Calu3 (cell line): ENCODE data around the gene LARGE1. TPM values are rescaled to one million over a fixed set of nuclear protein-coding genes. Genes with fewer than 3 reads are reported as not detected.
"Not testable (repeated sequence)": the region's sequence is repeated elsewhere in the genome, so short reads cannot be mapped to it uniquely, and the experiment has no call there.

ENCODE experiments used
- BruUV-seq: library from RNA; stranded (reverse); fragments of 400-500 nt; replicated peaks from 2 replicates; lab custom pipeline; 2021; lab: Mats Ljungman, UMichigan
- CTCF ChIA-PET: fragments of 300-600 bp; sonication (Branson Sonifier 250); formaldehyde crosslinking; loops from one replicate; lab custom pipeline; 2022; ENCODE audit warnings: antibody characterized with exemption; lab: Charles Lee
- DNase-seq: peaks from one replicate; pipeline ENCODE4 v3.0.0; 2022
- H3K27ac Mint-ChIP-seq: one replicate; pipeline ENCODE4 v1.8.0; 2022; ENCODE audit warnings: mixed read lengths; ENCODE audit not compliant: unreplicated experiment
- H3K27me3 Mint-ChIP-seq: one replicate; pipeline ENCODE4 v1.8.0; 2022; ENCODE audit warnings: mixed read lengths; ENCODE audit not compliant: unreplicated experiment
- H3K36me3 Mint-ChIP-seq: one replicate; pipeline ENCODE4 v1.8.0; 2022; ENCODE audit warnings: mild to moderate bottlenecking, moderate library complexity, mixed read lengths; ENCODE audit not compliant: insufficient read depth, unreplicated experiment
- H3K4me1 Mint-ChIP-seq: one replicate; pipeline ENCODE4 v1.8.0; 2022; ENCODE audit warnings: mild to moderate bottlenecking, low read depth, mixed read lengths; ENCODE audit not compliant: unreplicated experiment
- H3K4me3 Mint-ChIP-seq: one replicate; pipeline ENCODE4 v1.8.0; 2022; ENCODE audit warnings: mild to moderate bottlenecking, low read depth, moderate library complexity, mixed read lengths; ENCODE audit not compliant: unreplicated experiment
- H3K9me3 Mint-ChIP-seq: one replicate; pipeline ENCODE4 v1.8.0; 2022; ENCODE audit warnings: low read depth, mixed read lengths; ENCODE audit not compliant: unreplicated experiment
- intact Hi-C: fragments of 100-400 bp; cut with micrococcal nuclease; formaldehyde crosslinking; loops from one replicate; pipeline ENCODE4 v1.10.0; 2022; ENCODE audit not compliant: unreplicated experiment
- total RNA-seq: library from RNA; stranded (reverse); gene quantifications from 2 replicates; pipeline ENCODE4 v1.2.3, GENCODE V29; 2022
- TF ChIP-seq, protein P1 (sequence below): fragments of 200-600 bp; IDR thresholded peaks from one replicate; pipeline ENCODE4 v1.8.0; 2022; ENCODE audit warnings: antibody characterized with exemption; ENCODE audit not compliant: unreplicated experiment

LARGE1 gene
- total RNA-seq, 1 experiment from 2014 or later: 11.6 TPM

DNA sequence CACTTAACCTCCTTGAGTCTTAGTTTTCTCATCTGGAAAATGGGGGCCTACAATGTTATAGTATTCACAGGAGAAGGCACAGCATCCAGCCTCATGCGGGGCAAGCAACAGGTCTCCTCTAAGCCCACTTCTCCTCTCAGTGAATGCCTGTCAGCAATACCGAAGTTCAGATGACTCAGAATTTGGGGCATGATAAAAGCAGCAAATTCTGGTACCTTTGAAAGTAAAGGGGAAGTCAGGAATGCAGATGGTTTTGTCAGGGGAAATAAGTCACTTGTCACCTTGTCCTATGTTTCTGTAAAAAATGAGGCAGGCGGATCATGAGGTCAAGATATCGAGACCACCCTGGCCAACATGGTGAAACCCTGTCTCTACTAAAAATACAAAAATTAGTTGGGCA, 350.2 kb downstream of the LARGE1 start:
- Mint-ChIP-seq H3K4me1 (peaks cover 9% of the 10 kb centered on the region), H3K27me3 (no peaks in the 10 kb centered on the region)

DNA sequence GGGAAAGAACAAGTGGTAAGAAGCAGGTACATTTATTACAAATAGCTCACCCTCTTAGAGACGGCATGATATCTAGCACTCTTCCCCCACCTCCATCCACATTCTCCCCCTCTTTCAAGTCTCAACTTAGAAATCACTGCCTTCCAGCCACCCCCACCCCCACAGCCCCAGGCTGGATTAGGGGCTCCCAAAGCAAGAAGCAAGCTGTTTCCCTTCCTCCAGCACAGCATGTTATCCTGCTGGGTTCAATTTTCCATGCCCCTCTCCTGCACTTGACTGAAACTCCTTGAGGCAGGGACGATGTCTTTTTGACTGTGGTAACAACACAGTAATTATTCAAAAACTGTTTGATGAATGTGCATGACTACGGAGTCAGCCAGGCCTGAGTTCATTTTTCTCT, 350.7 kb downstream of the LARGE1 start:
- DNase-seq: no peak
- intact Hi-C loops: no loop called here
- CTCF ChIA-PET: interaction anchor here (0.8 kb wide), 1 partner anchor 50 kb away, joined by 3 read pairs; no protein-coding TSS in a partner anchor
- no peaks in the 10 kb centered on the region for H3K27me3 Mint-ChIP-seq
- no TSS peak for BruUV-seq
- TF ChIP-seq, protein P1, sequence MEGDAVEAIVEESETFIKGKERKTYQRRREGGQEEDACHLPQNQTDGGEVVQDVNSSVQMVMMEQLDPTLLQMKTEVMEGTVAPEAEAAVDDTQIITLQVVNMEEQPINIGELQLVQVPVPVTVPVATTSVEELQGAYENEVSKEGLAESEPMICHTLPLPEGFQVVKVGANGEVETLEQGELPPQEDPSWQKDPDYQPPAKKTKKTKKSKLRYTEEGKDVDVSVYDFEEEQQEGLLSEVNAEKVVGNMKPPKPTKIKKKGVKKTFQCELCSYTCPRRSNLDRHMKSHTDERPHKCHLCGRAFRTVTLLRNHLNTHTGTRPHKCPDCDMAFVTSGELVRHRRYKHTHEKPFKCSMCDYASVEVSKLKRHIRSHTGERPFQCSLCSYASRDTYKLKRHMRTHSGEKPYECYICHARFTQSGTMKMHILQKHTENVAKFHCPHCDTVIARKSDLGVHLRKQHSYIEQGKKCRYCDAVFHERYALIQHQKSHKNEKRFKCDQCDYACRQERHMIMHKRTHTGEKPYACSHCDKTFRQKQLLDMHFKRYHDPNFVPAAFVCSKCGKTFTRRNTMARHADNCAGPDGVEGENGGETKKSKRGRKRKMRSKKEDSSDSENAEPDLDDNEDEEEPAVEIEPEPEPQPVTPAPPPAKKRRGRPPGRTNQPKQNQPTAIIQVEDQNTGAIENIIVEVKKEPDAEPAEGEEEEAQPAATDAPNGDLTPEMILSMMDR: no peak
- peaks cover 9% of the 10 kb centered on the region for H3K4me1 Mint-ChIP-seq
- H3K9me3 Mint-ChIP-seq: no peaks in the 10 kb centered on the region
- H3K4me3 Mint-ChIP-seq: no peak overlapping the region
- H3K27ac Mint-ChIP-seq: no peak overlapping the region
- no peaks in the 10 kb centered on the region for H3K36me3 Mint-ChIP-seq

More for the DNA sequence above, 350.2 kb downstream of the LARGE1 start:
- no peak for DNase-seq
- no peak overlapping the region for H3K4me3 Mint-ChIP-seq
- no peak overlapping the region for H3K27ac Mint-ChIP-seq
- BruUV-seq: no TSS peak
- no peaks in the 10 kb centered on the region for H3K9me3 Mint-ChIP-seq
- TF ChIP-seq, protein P1: no peak
- CTCF ChIA-PET: no interaction called here
- intact Hi-C loops: no loop called here
- H3K36me3 Mint-ChIP-seq: no peaks in the 10 kb centered on the region

DNA sequence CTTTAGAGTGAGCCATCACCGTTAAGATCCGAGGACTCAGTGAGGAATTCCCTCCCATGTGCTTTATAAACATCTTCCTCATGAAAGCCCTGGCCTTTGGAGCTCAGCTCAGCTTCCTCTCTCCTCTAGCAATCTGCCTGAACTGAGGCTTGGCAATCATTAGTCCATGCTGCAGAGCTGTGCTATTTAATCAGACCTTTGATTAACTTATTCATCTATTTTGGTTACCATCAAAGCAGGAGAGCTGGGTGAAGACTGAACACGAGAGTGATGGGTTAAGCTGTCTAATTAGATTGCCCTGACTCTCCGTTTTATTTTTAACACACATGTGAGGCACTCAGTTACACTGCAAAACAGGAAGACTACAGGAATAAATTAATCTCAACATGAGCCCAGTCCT, 351.3 kb downstream of the LARGE1 start:
- no peaks in the 10 kb centered on the region for H3K36me3 Mint-ChIP-seq
- no peak for DNase-seq
- CTCF ChIA-PET: interaction anchor here (0.8 kb wide), 2 partner anchors 10 to 50 kb away, joined by 3 read pairs; no protein-coding TSS in a partner anchor
- no TSS peak for BruUV-seq
- no peak overlapping the region for H3K27ac Mint-ChIP-seq
- H3K27me3 Mint-ChIP-seq: no peaks in the 10 kb centered on the region
- TF ChIP-seq, protein P1: no peak
- intact Hi-C loops: no loop called here
- no peak overlapping the region for H3K4me3 Mint-ChIP-seq
- H3K9me3 Mint-ChIP-seq: no peaks in the 10 kb centered on the region
- peaks cover 9% of the 10 kb centered on the region for H3K4me1 Mint-ChIP-seq

DNA sequence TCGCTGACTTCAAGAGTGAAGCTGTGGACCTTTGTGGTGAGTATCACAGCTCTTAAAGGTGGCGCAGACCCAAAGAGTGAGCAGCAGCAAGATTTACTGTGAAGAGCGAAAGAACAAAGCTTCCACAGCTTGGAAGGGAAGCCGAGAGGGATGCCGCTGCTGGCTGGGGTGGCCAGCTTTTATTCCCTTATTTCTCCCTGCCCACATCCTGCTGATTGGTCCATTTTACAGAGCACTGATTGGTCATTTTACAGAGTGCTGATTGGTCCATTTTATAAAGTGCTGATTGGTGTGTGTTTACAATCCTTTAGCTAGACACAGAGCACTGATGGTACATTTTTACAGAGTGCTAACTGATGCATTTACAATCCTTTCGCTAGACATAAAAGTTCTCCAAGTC, 353.8 kb downstream of the LARGE1 start:
- H3K27ac Mint-ChIP-seq, intact Hi-C loops, DNase-seq, H3K9me3 Mint-ChIP-seq, H3K4me1 Mint-ChIP-seq, CTCF ChIA-PET, H3K4me3 Mint-ChIP-seq, H3K27me3 Mint-ChIP-seq, BruUV-seq, H3K36me3 Mint-ChIP-seq: not testable (repeated sequence)

DNA sequence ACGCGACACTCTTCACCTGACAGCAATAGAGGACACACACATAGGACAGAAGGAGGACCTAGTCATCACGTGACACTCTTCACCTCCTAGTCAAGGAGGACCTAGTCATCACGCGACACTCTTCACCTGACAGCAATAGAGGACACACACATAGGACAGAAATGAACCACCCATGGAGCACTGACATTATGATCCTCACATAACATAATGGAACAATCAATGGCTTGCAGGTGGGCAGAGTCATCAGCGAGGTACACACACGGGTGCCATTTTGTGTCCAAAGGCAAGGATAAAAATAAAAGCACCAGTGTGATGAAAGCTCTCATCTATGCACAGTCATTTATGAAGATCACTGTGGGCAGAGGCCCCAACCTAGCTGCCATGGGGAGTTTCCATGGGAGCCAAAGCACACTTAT, 354.7 kb downstream of the LARGE1 start:
- CTCF ChIA-PET: no interaction called here
- Mint-ChIP-seq H3K4me1 (peaks cover 9% of the 10 kb centered on the region), H3K36me3 (no peaks in the 10 kb centered on the region), H3K27ac (no peak overlapping the region), H3K27me3 (no peaks in the 10 kb centered on the region), H3K4me3 (no peak overlapping the region), H3K9me3 (no peaks in the 10 kb centered on the region)
- intact Hi-C loops: no loop called here
- DNase-seq: no peak
- no TSS peak for BruUV-seq
- TF ChIP-seq, protein P1: no peak
